Measurements from ENCODE around the gene CDT1. TPM values are rescaled to one million over a fixed set of nuclear protein-coding genes. Genes with fewer than 3 reads are reported as not detected.
"Not testable (repeated sequence)": the region's sequence is repeated elsewhere in the genome, so short reads cannot be mapped to it uniquely, and the experiment has no call there.

CDT1 gene
- total RNA-seq, 1 experiment from 2014 or later: 32.2 TPM

- no peak for DNase-seq (ENCODE audit: low read depth)
These were observed 13.3 kb downstream of the CDT1 start for GRCh38 chr16:88816736-88817535.

- DNase-seq (ENCODE audit: low read depth): no peak
These were observed 14.4 kb downstream of the CDT1 start for GRCh38 chr16:88817785-88818574.

- DNase-seq (ENCODE audit: low read depth): no peak
These were observed 14.9 kb downstream of the CDT1 start for GRCh38 chr16:88818575-88818874.

- no peak for DNase-seq (ENCODE audit: low read depth)
These were observed 15.5 kb downstream of the CDT1 start for GRCh38 chr16:88819126-88819525.

GRCh38 chr16:88820385-88821025 is 16.9 kb downstream of the CDT1 start:
- no peak for DNase-seq (ENCODE audit: low read depth)

- DNase-seq (ENCODE audit: low read depth): no peak
These were observed 17.7 kb downstream of the CDT1 start for GRCh38 chr16:88821168-88821850.

- no peak for DNase-seq (ENCODE audit: low read depth)
These were observed 18.9 kb downstream of the CDT1 start for GRCh38 chr16:88822281-88823040.

- DNase-seq (ENCODE audit: low read depth): not testable (repeated sequence)
These were observed 20.1 kb downstream of the CDT1 start for GRCh38 chr16:88823646-88824045.

- DNase-seq (ENCODE audit: low read depth): no peak
These were observed 20.9 kb downstream of the CDT1 start for GRCh38 chr16:88824256-88825077.

GRCh38 chr16:88825146-88825545 is 21.6 kb downstream of the CDT1 start:
- DNase-seq (ENCODE audit: low read depth): no peak

- DNase-seq (ENCODE audit: low read depth): no peak
These were observed 22.7 kb downstream of the CDT1 start for GRCh38 chr16:88826070-88826840.

GRCh38 chr16:88827727-88828126 is 24.1 kb downstream of the CDT1 start:
- no peak for DNase-seq (ENCODE audit: low read depth)

GRCh38 chr16:88828711-88829110 is 25.1 kb downstream of the CDT1 start:
- DNase-seq (ENCODE audit: low read depth): no peak

GRCh38 chr16:88830258-88830657 is 26.7 kb downstream of the CDT1 start:
- no peak for DNase-seq (ENCODE audit: low read depth)

GRCh38 chr16:88830783-88831182 is 27.2 kb downstream of the CDT1 start:
- no peak for DNase-seq (ENCODE audit: low read depth)

GRCh38 chr16:88831838-88832237 is 28.2 kb downstream of the CDT1 start:
- no peak for DNase-seq (ENCODE audit: low read depth)

GRCh38 chr16:88833086-88833485 is 29.5 kb downstream of the CDT1 start:
- no peak for DNase-seq (ENCODE audit: low read depth)

- DNase-seq (ENCODE audit: low read depth): no peak
These were observed 31.1 kb downstream of the CDT1 start for GRCh38 chr16:88834670-88835069.

GRCh38 chr16:88835383-88835782 is 31.8 kb downstream of the CDT1 start:
- DNase-seq (ENCODE audit: low read depth): no peak

- DNase-seq (ENCODE audit: low read depth): no peak
These were observed 32.2 kb downstream of the CDT1 start for GRCh38 chr16:88835818-88836217.

Data from RPMI7951 (cell line).